MM.1S (cell line): Measurements from ENCODE around the gene CFAP298.

Experiments
- EZH2phosphoT487 ChIP-seq: fragments of 300-600 bp; sonication (generic); IDR thresholded peaks from 2 replicates; pipeline ENCODE4 v1.6.1; 2018; ENCODE audit warnings: antibody characterized with exemption, low read length
- TF ChIP-seq, protein P1 (sequence below): fragments of 300-600 bp; sonication (generic); IDR thresholded peaks from 2 replicates; pipeline ENCODE4 v1.5.1; 2016; ENCODE audit warnings: antibody characterized with exemption, low read length, mixed read lengths

DNA sequence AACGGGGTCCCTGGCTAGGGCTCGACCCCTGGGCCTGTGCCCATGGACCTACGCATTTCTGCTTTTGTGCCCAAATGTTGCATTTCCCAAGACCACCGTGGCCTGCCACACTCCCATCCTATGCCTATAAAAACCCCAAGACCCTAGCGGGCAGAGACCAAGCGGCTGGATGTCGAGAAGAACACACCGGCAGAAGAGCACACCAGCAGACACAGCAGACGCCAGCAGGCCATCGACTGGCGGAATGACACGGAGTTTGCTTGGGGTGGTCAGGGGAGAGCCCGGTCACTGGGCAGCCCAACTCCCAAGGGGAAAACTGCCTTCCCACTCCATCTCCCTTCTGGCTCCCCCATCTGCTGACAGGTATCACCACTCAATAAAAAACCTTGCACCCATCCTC is 31.2 kb downstream of the CFAP298 start:
- TF ChIP-seq, protein P1, sequence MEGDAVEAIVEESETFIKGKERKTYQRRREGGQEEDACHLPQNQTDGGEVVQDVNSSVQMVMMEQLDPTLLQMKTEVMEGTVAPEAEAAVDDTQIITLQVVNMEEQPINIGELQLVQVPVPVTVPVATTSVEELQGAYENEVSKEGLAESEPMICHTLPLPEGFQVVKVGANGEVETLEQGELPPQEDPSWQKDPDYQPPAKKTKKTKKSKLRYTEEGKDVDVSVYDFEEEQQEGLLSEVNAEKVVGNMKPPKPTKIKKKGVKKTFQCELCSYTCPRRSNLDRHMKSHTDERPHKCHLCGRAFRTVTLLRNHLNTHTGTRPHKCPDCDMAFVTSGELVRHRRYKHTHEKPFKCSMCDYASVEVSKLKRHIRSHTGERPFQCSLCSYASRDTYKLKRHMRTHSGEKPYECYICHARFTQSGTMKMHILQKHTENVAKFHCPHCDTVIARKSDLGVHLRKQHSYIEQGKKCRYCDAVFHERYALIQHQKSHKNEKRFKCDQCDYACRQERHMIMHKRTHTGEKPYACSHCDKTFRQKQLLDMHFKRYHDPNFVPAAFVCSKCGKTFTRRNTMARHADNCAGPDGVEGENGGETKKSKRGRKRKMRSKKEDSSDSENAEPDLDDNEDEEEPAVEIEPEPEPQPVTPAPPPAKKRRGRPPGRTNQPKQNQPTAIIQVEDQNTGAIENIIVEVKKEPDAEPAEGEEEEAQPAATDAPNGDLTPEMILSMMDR: no peak
- no peak for TF ChIP-seq EZH2phosphoT487
